Measurements from ENCODE around the gene TMEM240. TPM values are rescaled to one million over a fixed set of nuclear protein-coding genes. Genes with fewer than 3 reads are reported as not detected.
A peak's percentile ranks its signal among the peaks of the same experiment; 100 is the strongest.

The TMEM240 gene
- total and polyA plus RNA-seq, 2 donors (not counting 3 experiments of a cell fraction or from before 2014, with no cell fraction given) = 7.0 to 7.6 TPM

DNA sequence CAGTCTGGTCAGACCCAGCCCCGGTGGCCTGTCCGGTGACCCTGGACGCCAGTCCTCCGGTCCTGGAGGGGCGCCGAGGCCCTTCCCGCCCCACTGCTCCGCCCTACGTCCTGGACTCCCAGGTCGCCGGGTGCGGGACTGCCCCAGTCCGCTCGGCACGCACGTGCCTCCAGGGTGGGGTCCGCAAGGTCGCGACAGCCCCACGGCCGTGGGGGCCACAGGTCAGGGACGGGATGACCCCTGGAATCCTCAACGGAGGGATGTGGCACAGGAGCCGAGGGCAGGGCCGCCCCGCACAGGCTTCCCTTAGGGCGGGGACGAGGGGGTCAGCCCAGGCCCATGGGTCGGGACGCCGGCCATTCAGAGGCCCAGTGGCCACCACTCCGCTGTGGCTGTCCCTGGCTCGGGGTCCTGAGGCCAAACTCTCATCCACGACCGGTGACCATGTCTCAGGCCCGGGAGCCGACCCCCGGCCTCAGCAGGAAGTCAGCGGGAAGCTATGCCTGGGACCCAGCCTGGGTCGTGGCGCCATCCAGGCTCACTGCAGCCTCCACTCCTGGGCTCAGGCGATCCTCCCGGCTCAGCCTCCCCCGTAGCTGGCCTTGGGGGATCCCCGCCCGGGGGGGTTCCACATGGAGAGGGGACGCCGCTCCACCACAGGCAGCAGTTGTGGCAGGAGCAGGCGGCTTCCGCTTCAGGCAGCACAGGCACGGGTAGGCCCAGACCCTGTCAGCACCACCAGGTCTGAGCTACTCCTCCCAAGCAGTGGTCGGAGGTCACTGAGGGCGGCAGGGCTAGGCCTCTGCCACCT is 599 bp upstream of the TMEM240 start:
- no peaks in the 10 kb centered on the region for H3K27me3 ChIP-seq (ENCODE audit: control insufficient read depth in 2 of 2, insufficient read depth in 2 of 2, low read length in 2 of 2)
- H3K4me3 ChIP-seq (replicated peaks in 1 of 3; ENCODE audit: insufficient read depth in 1 of 3, low read depth in 1 of 3, low read length in 3 of 3) = peak overlapping the region in 1 of 3 experiments; percentile 60
- H3K9ac ChIP-seq (replicated peaks; ENCODE audit: extremely low read depth, insufficient read depth, low read length) = peak overlapping the region; percentile 36
- H3K9me3 ChIP-seq (replicated peaks; ENCODE audit: control insufficient read depth, insufficient read depth, low read length) = no peaks in the 10 kb centered on the region
- no peaks in the 10 kb centered on the region for H4K20me1 ChIP-seq (replicated peaks; ENCODE audit: control insufficient read depth, extremely low read depth, insufficient read depth, low read length)
- FAIRE-seq = no peak
- H3K4me2 ChIP-seq (ENCODE audit: insufficient read depth, low read length) = peak overlapping the region; percentile 29
- intact Hi-C loops (cut with micrococcal nuclease) (no loop called here), dilution Hi-C loops (cut with MboI; ENCODE audit: extremely low pct_ligation_motif_present, low sequenced_read_pairs) (no loop called here)
- H3K9me1 ChIP-seq (replicated peaks; ENCODE audit: control insufficient read depth, extremely low read depth, insufficient read depth, low read length) = no peaks in the 10 kb centered on the region
- ChIA-PET CTCF (no interaction called here), POLR2A (no interaction called here)
- peaks cover 0 to 8% of the 10 kb centered on the region in 2 experiments for H3K36me3 ChIP-seq (ENCODE audit: control insufficient read depth in 2 of 2, extremely low read depth in 1 of 2, insufficient read depth in 2 of 2, low read length in 2 of 2)
- no peak overlapping the region for H3K27ac ChIP-seq (ENCODE audit: insufficient read depth, low read depth, low read length)
- H3K79me2 ChIP-seq (ENCODE audit: control insufficient read depth, insufficient read depth, low read length) = peaks cover 7% of the 10 kb centered on the region
- H2AFZ ChIP-seq (ENCODE audit: low read depth, low read length) = peak overlapping the region; percentile 28
- no peak for TF ChIP-seq CTCF (IDR thresholded peaks at IDR 0.05; ENCODE audit: extremely low read depth in 1 of 2, insufficient read depth in 1 of 2, low read depth in 1 of 2, low read length in 2 of 2)
- TF ChIP-seq, protein P1, sequence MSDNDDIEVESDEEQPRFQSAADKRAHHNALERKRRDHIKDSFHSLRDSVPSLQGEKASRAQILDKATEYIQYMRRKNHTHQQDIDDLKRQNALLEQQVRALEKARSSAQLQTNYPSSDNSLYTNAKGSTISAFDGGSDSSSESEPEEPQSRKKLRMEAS (IDR thresholded peaks at IDR 0.05; ENCODE audit: insufficient read depth, insufficient read length) = no peak
- TF ChIP-seq FOS (IDR thresholded peaks at IDR 0.05; ENCODE audit: borderline replicate concordance, insufficient read depth, low read length) = no peak
- TF ChIP-seq JUN (IDR thresholded peaks at IDR 0.05; ENCODE audit: borderline replicate concordance, insufficient read depth, insufficient read length, low read depth) = no peak
- TF ChIP-seq POLR2A (IDR thresholded peaks at IDR 0.05; ENCODE audit: low read depth, low read length) = no peak
- H3K4me1 ChIP-seq (ENCODE audit: control insufficient read depth, extremely low read depth, insufficient read depth, low read length) = peaks cover 14% of the 10 kb centered on the region
- DNase-seq (ENCODE audit: low read depth, low spot score) = no peak
- BruUV-seq (replicated peaks) = no TSS peak
